Adrenal gland (tissue), 5 donors: ENCODE results near the gene PRMT5.

Experiments
- POLR2A ChIP-seq, 2 donors: fragments of 450-650 bp; IDR thresholded peaks; one replicate each; pipeline ENCODE4 v1.6.1; 2017; ENCODE audit warnings: antibody characterized with exemption in 2 of 2, mild to moderate bottlenecking in 2 of 2, moderate library complexity in 1 of 2
- TF ChIP-seq, protein P1 (sequence below), 6 experiments: fragments of 450-650 bp in 4 of 6; fragments of 200-600 bp in 2 of 6; sonication (generic) in 1 of 6; IDR thresholded peaks; 1 replicate in 5 of 6; 2 replicates in 1 of 6; pipeline versions ENCODE4 v1.5.1 to v1.8.0; 2016 to 2021; ENCODE audit warnings: antibody characterized with exemption in 6 of 6, mild to moderate bottlenecking in 2 of 6, moderate library complexity in 1 of 6
- donor health status: DM: no; HTN: no; CAD: no.

DNA sequence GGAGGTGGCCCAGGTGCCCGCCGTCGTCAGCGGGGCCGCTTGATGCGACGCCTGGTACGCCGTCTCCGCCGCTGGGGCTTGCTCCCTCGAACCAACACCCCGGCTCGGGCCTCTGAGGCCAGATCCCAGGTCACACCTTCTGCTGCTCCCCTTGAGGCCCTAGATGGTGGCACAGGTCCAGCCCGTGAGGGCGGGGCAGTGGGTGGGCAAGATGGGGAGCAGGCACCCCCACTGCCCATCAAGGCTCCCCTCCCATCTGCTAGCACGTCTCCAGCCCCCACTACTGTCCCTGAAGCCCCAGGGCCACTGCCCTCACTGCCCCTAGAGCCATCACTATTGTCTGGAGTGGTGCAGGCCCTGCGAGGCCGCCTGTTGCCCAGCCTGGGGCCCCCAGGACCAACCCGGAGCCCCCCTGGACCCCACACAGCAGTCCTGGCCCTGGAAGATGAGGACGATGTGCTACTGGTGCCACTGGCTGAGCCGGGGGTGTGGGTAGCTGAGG is 52.1 kb downstream of the PRMT5 start:
- TF ChIP-seq, protein P1, sequence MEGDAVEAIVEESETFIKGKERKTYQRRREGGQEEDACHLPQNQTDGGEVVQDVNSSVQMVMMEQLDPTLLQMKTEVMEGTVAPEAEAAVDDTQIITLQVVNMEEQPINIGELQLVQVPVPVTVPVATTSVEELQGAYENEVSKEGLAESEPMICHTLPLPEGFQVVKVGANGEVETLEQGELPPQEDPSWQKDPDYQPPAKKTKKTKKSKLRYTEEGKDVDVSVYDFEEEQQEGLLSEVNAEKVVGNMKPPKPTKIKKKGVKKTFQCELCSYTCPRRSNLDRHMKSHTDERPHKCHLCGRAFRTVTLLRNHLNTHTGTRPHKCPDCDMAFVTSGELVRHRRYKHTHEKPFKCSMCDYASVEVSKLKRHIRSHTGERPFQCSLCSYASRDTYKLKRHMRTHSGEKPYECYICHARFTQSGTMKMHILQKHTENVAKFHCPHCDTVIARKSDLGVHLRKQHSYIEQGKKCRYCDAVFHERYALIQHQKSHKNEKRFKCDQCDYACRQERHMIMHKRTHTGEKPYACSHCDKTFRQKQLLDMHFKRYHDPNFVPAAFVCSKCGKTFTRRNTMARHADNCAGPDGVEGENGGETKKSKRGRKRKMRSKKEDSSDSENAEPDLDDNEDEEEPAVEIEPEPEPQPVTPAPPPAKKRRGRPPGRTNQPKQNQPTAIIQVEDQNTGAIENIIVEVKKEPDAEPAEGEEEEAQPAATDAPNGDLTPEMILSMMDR (IDR thresholded peaks at IDR 0.05): no peak
- no peak for TF ChIP-seq POLR2A (IDR thresholded peaks at IDR 0.05)
